ENCODE results near the gene NAXD. TPM values are rescaled to one million over a fixed set of nuclear protein-coding genes. Genes with fewer than 3 reads are reported as not detected.

The NAXD gene
- total RNA-seq, 1 experiment from 2014 or later = 11.5 TPM

DNA sequence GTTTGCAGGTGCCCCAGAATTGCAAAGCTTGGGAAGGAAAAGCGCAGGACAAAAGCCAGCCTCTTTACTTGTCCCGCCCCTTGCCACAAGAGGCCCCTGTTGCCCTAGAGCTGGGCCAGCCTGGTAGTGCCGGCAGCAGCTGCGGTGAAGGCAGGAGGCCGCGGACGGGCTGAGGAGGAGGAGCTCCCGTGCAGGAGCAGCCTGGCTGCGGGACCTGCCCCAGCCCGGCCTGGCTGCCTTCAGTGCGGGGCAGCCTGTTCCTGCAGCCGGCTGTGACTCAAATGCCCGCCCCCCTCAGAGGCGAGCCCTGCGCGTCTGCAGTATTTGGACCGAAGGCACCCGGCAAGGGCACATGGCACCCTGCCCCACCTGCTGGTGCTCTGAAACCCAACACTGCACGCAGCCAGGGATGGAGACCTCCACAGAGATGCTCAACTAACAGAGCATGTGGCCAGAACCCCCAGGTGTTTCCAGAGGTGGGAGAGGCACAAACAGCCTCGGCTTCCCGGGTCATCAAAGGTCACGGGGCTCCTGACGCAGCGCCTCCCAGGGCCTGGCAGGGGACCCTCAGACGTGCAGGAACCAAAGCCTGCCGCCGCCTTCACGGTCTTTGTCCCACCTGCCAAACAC lies 29.7 kb downstream of the NAXD start:
- TF ChIP-seq, protein P1, sequence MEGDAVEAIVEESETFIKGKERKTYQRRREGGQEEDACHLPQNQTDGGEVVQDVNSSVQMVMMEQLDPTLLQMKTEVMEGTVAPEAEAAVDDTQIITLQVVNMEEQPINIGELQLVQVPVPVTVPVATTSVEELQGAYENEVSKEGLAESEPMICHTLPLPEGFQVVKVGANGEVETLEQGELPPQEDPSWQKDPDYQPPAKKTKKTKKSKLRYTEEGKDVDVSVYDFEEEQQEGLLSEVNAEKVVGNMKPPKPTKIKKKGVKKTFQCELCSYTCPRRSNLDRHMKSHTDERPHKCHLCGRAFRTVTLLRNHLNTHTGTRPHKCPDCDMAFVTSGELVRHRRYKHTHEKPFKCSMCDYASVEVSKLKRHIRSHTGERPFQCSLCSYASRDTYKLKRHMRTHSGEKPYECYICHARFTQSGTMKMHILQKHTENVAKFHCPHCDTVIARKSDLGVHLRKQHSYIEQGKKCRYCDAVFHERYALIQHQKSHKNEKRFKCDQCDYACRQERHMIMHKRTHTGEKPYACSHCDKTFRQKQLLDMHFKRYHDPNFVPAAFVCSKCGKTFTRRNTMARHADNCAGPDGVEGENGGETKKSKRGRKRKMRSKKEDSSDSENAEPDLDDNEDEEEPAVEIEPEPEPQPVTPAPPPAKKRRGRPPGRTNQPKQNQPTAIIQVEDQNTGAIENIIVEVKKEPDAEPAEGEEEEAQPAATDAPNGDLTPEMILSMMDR (IDR thresholded peaks at IDR 0.05; ENCODE audit: unreplicated experiment) = no peak
- Mint-ChIP-seq H3K4me3 (ENCODE audit: low read depth, unreplicated experiment) (no peak overlapping the region), H3K27me3 (ENCODE audit: unreplicated experiment) (no peaks in the 10 kb centered on the region), H3K36me3 (ENCODE audit: insufficient read depth, unreplicated experiment) (peaks cover 13% of the 10 kb centered on the region), H3K4me1 (ENCODE audit: low read depth, unreplicated experiment) (no peaks in the 10 kb centered on the region), H3K9me3 (ENCODE audit: low read depth, unreplicated experiment) (no peaks in the 10 kb centered on the region), H3K27ac (ENCODE audit: unreplicated experiment) (no peak overlapping the region)
- DNase-seq = no peak
- intact Hi-C loops (cut with micrococcal nuclease; ENCODE audit: unreplicated experiment) = no loop called here
- CTCF ChIA-PET = no interaction called here
- no TSS peak for BruUV-seq (replicated peaks)

DNA sequence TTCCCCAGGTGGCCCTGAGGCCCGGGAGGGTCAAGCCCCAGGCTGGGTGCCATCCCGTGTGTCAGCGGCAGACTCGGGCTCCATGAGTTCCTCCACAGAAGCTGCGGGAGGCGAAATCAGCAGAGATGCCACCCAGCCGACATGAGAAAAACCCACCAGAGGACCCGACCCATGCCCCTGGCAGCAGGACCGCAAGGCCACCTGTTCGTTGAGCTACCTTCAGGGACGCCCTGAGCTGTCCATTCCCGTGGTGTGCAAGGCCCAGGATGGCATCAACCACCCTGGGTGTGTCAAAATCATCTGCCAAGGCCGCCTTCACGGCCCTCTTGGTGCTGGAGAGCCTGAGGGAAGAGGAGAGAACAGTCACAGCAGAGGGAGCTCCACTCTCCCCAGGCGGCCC lies 30.4 kb downstream of the NAXD start:
- intact Hi-C loops (cut with micrococcal nuclease; ENCODE audit: unreplicated experiment) = no loop called here
- Mint-ChIP-seq H3K4me3 (ENCODE audit: low read depth, unreplicated experiment) (no peak overlapping the region), H3K27me3 (ENCODE audit: unreplicated experiment) (no peaks in the 10 kb centered on the region), H3K4me1 (ENCODE audit: low read depth, unreplicated experiment) (no peaks in the 10 kb centered on the region), H3K36me3 (ENCODE audit: insufficient read depth, unreplicated experiment) (peaks cover 9% of the 10 kb centered on the region), H3K9me3 (ENCODE audit: low read depth, unreplicated experiment) (no peaks in the 10 kb centered on the region), H3K27ac (ENCODE audit: unreplicated experiment) (no peak overlapping the region)
- CTCF ChIA-PET = no interaction called here
- no TSS peak for BruUV-seq (replicated peaks)
- TF ChIP-seq, protein P1 (IDR thresholded peaks at IDR 0.05; ENCODE audit: unreplicated experiment) = no peak
- no peak for DNase-seq

DNA sequence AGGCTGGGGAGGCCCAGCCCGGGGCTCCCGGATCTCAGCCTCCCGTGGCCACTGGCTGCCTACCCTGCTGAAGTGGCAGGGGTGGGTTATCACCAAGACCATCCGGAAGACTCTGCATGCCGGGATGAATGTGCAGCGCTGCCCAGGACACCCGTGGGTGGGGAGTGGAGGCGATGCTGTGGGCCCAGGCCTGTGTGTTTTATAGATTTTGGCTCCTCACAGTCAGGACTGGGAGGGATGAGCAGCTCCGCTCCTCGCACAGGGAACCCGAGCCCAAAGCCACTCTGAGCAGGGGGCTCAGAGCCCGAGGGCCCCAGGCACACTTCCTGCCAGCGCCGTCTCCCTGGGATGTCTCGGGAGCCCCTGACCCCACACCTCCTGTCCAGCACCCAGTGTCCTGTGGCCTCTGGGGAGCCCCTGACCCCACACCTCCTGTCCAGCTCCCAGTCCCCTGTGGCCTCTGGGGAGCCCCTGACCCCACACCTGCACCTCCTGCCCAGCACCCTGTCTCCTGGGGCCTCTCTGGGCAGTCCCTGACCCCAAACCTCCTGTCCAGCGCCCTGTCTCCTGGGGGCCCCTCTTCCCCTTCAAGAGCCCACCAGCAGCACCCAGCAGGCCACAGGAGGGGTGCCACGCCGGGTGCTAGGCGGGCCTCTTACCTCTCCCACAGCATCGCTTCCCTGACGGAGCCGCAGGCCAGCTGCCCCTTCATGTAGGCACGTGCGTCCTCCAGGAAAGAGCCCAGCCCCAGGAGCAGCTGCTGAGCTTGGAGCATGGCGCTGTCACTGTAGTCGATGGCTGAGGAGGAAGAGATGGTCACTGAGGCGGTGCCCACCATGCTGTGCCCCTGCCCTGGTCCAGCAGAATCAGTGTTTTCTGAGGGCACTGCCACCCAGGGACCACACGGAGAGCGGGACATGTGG lies 31.4 kb downstream of the NAXD start:
- BruUV-seq (replicated peaks) = no TSS peak
- H3K27ac Mint-ChIP-seq (ENCODE audit: unreplicated experiment) = no peak overlapping the region
- TF ChIP-seq, protein P1 (IDR thresholded peaks at IDR 0.05; ENCODE audit: unreplicated experiment) = no peak
- DNase-seq = no peak
- no peaks in the 10 kb centered on the region for H3K27me3 Mint-ChIP-seq (ENCODE audit: unreplicated experiment)
- intact Hi-C loops (cut with micrococcal nuclease; ENCODE audit: unreplicated experiment) = no loop called here
- no peaks in the 10 kb centered on the region for H3K9me3 Mint-ChIP-seq (ENCODE audit: low read depth, unreplicated experiment)
- no peak overlapping the region for H3K4me3 Mint-ChIP-seq (ENCODE audit: low read depth, unreplicated experiment)
- peaks cover 9% of the 10 kb centered on the region for H3K36me3 Mint-ChIP-seq (ENCODE audit: insufficient read depth, unreplicated experiment)
- CTCF ChIA-PET = no interaction called here
- H3K4me1 Mint-ChIP-seq (ENCODE audit: low read depth, unreplicated experiment) = no peaks in the 10 kb centered on the region

DNA sequence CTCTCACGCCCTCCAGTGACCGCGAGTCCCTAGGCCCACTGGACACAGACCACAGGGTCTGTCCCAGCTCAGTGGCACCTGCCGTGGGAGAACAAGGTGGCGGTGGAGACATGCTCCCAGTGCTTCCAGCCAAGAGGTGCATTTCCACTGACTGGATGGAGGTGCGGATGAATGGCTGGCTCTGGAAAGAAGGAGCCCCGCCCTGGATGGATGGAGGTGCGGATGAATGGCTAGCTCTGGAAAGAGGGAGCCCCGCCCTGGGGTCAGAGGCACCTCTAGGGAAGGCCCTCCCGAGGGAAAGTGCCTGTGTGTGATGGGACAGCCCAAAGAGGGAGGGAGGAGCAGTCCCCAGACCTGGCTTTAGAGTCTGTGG lies 32.0 kb downstream of the NAXD start:
- no TSS peak for BruUV-seq (replicated peaks)
- H3K36me3 Mint-ChIP-seq (ENCODE audit: insufficient read depth, unreplicated experiment) = peaks cover 9% of the 10 kb centered on the region
- H3K27me3 Mint-ChIP-seq (ENCODE audit: unreplicated experiment) = no peaks in the 10 kb centered on the region
- H3K4me1 Mint-ChIP-seq (ENCODE audit: low read depth, unreplicated experiment) = no peaks in the 10 kb centered on the region
- TF ChIP-seq, protein P1 (IDR thresholded peaks at IDR 0.05; ENCODE audit: unreplicated experiment) = no peak
- no peak overlapping the region for H3K27ac Mint-ChIP-seq (ENCODE audit: unreplicated experiment)
- CTCF ChIA-PET = no interaction called here
- no peak overlapping the region for H3K4me3 Mint-ChIP-seq (ENCODE audit: low read depth, unreplicated experiment)
- H3K9me3 Mint-ChIP-seq (ENCODE audit: low read depth, unreplicated experiment) = no peaks in the 10 kb centered on the region
- no peak for DNase-seq
- intact Hi-C loops (cut with micrococcal nuclease; ENCODE audit: unreplicated experiment) = no loop called here
